IPS DF 6.9 (cell line): ENCODE data around the gene C4B.
"Not testable (repeated sequence)": the region's sequence is repeated elsewhere in the genome, so short reads cannot be mapped to it uniquely, and the experiment has no call there.

ENCODE experiments used
- DNase-seq: peaks from one replicate; pipeline ENCODE4 v3.0.0-alpha.2; 2013; ENCODE audit warnings: low read depth, low spot score
- H3K27ac ChIP-seq: one replicate; pipeline ENCODE4 v1.5.1; 2013; ENCODE audit warnings: low read length, control low read depth
- H3K27me3 ChIP-seq: 2 replicates; pipeline ENCODE4 v1.6.1; 2013; ENCODE audit warnings: mild to moderate bottlenecking, low read length; ENCODE audit not compliant: control insufficient read depth, insufficient read depth
- H3K36me3 ChIP-seq: 2 replicates; pipeline ENCODE4 v1.6.1; 2013; ENCODE audit warnings: low read length; ENCODE audit not compliant: control insufficient read depth, insufficient read depth
- H3K4me1 ChIP-seq: 2 replicates; pipeline ENCODE4 v1.6.1; 2013; ENCODE audit warnings: low read length; ENCODE audit not compliant: control insufficient read depth, insufficient read depth
- H3K4me3 ChIP-seq: 2 replicates; pipeline ENCODE4 v1.5.1; 2013; ENCODE audit warnings: mild to moderate bottlenecking, low read length
- H3K9me3 ChIP-seq: 2 replicates; pipeline ENCODE4 v1.6.1; 2013; ENCODE audit warnings: low read length, inconsistent platforms; ENCODE audit not compliant: control insufficient read depth, insufficient read depth
- WGBS: extraction: QIAGEN DNeasy Blood & Tissue Kit; methylation state at CpG from one replicate; pipeline ENCODE4 v1.1.7; 2013; ENCODE audit warnings: mixed read lengths, missing lambda C conversion rate; ENCODE audit not compliant: insufficient read length, insufficient coverage; 5-methylcytosine and 5-hydroxymethylcytosine counted together

The C4B gene

DNA sequence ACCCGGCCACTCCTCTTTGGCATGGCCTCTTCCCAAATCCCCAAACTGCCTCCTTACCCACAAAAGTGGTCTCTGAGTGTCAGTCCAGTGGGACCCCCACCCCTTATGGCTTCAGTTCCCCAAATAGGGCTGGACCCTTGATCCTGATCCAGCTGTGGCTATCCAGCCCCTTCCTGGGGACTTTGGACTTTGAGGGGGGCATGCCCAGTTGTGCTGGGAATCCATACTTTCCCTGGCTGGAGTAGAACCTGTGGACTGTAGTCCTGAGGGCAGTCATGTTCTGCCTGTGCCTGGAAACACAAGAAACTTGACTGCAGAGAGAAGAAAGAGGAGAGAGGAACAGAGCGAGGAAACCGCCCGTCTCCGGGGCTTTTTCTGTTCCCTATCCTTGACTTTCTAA lies 22.5 kb downstream of the C4B start:
- no CpG with 5 or more reads among the region's 5 CpGs for WGBS
- not testable (repeated sequence) for H3K9me3 ChIP-seq, H3K36me3 ChIP-seq, H3K27me3 ChIP-seq, H3K4me3 ChIP-seq, H3K27ac ChIP-seq, DNase-seq, H3K4me1 ChIP-seq

DNA sequence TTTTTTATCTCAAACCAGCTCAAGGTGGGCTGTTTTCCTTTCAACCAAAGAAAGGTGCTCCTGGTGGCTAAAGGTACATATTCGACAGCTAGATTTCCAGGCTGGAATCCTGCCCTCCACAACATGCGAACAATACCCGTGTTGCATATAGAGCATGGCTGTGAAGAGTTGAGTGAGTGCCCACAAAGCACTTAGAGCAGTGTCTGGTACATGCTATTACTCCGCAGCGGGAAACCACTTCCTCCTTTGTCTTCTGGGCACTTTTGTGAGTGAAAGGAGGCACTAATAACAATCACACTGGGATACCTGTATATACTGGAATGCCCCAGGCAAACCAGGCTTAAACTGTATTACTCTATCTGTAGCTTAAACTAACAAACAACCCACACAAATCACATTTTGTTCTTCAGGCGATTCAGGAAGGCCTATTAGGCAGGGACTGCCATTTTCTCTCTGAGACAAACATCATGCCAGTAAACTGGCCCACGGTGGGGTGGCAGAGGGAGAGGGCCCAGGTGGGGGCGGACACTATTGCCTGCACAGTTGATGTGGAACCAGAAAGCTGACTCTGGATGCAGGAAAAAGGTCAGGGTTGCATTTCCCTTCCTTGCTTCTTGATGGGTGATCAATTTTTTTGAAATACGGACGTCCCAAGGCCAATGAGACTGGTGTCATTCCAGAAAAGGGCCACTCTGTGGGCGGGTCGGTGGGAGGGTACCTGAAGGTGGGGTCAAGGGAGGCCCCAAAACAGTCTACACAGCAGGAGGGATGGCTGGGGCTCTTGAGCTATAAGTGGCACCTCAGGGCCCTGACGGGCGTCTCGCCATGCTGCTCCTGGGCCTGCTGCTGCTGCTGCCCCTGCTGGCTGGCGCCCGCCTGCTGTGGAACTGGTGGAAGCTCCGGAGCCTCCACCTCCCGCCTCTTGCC lies 23.3 kb downstream of the C4B start, which contains the start of gene CYP21A2:
CYP21A2 (plus strand) TSS at position 818 of the 927 bp plus-strand sequence; CDS start at position 826, 8 bp downstream.
- H3K9me3 ChIP-seq, H3K4me1 ChIP-seq, H3K27me3 ChIP-seq, DNase-seq, H3K4me3 ChIP-seq, H3K36me3 ChIP-seq, H3K27ac ChIP-seq: not testable (repeated sequence)
- WGBS = no CpG with 5 or more reads among the region's 19 CpGs

DNA sequence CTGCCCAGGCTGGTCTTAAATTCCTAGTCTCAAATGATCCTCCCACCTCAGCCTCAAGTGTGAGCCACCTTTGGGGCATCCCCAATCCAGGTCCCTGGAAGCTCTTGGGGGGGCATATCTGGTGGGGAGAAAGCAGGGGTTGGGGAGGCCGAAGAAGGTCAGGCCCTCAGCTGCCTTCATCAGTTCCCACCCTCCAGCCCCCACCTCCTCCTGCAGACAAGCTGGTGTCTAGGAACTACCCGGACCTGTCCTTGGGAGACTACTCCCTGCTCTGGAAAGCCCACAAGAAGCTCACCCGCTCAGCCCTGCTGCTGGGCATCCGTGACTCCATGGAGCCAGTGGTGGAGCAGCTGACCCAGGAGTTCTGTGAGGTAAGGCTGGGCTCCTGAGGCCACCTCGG lies 24.3 kb downstream of the C4B start:
- not testable (repeated sequence) for H3K4me3 ChIP-seq, H3K4me1 ChIP-seq, H3K9me3 ChIP-seq, DNase-seq, H3K36me3 ChIP-seq, H3K27me3 ChIP-seq, H3K27ac ChIP-seq
- no CpG with 5 or more reads among the region's 5 CpGs for WGBS

DNA sequence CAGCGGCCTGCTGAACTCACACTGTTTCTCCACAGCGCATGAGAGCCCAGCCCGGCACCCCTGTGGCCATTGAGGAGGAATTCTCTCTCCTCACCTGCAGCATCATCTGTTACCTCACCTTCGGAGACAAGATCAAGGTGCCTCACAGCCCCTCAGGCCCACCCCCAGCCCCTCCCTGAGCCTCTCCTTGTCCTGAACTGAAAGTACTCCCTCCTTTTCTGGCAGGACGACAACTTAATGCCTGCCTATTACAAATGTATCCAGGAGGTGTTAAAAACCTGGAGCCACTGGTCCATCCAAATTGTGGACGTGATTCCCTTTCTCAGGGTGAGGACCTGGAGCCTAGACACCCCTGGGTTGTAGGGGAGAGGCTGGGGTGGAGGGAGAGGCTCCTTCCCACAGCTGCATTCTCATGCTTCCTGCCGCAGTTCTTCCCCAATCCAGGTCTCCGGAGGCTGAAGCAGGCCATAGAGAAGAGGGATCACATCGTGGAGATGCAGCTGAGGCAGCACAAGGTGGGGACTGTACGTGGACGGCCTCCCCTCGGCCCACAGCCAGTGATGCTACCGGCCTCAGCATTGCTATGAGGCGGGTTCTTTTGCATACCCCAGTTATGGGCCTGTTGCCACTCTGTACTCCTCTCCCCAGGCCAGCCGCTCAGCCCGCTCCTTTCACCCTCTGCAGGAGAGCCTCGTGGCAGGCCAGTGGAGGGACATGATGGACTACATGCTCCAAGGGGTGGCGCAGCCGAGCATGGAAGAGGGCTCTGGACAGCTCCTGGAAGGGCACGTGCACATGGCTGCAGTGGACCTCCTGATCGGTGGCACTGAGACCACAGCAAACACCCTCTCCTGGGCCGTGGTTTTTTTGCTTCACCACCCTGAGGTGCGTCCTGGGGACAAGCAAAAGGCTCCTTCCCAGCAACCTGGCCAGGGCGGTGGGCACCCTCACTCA lies 25.0 kb downstream of the C4B start:
- H3K27ac ChIP-seq, H3K36me3 ChIP-seq, H3K9me3 ChIP-seq, H3K27me3 ChIP-seq, H3K4me1 ChIP-seq, DNase-seq, H3K4me3 ChIP-seq: not testable (repeated sequence)
- WGBS = no CpG with 5 or more reads among the region's 24 CpGs

DNA sequence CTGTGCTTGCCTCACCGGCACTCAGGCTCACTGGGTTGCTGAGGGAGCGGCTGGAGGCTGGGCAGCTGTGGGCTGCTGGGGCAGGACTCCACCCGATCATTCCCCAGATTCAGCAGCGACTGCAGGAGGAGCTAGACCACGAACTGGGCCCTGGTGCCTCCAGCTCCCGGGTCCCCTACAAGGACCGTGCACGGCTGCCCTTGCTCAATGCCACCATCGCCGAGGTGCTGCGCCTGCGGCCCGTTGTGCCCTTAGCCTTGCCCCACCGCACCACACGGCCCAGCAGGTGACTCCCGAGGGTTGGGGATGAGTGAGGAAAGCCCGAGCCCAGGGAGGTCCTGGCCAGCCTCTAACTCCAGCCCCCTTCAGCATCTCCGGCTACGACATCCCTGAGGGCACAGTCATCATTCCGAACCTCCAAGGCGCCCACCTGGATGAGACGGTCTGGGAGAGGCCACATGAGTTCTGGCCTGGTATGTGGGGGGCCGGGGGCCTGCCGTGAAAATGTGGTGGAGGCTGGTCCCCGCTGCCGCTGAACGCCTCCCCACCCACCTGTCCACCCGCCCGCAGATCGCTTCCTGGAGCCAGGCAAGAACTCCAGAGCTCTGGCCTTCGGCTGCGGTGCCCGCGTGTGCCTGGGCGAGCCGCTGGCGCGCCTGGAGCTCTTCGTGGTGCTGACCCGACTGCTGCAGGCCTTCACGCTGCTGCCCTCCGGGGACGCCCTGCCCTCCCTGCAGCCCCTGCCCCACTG lies 25.9 kb downstream of the C4B start:
- DNase-seq, H3K36me3 ChIP-seq, H3K27me3 ChIP-seq, H3K9me3 ChIP-seq, H3K4me1 ChIP-seq, H3K4me3 ChIP-seq, H3K27ac ChIP-seq: not testable (repeated sequence)
- WGBS = no CpG with 5 or more reads among the region's 43 CpGs

DNA sequence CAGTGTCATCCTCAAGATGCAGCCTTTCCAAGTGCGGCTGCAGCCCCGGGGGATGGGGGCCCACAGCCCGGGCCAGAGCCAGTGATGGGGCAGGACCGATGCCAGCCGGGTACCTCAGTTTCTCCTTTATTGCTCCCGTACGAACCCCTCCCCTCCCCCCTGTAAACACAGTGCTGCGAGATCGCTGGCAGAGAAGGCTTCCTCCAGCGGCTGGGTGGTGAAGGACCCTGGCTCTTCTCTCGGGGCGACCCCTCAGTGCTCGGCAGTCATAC lies 26.4 kb downstream of the C4B start:
- H3K36me3 ChIP-seq, H3K27me3 ChIP-seq, H3K27ac ChIP-seq, H3K9me3 ChIP-seq, H3K4me1 ChIP-seq, H3K4me3 ChIP-seq, DNase-seq: not testable (repeated sequence)
- WGBS = no CpG with 5 or more reads among the region's 13 CpGs

DNA sequence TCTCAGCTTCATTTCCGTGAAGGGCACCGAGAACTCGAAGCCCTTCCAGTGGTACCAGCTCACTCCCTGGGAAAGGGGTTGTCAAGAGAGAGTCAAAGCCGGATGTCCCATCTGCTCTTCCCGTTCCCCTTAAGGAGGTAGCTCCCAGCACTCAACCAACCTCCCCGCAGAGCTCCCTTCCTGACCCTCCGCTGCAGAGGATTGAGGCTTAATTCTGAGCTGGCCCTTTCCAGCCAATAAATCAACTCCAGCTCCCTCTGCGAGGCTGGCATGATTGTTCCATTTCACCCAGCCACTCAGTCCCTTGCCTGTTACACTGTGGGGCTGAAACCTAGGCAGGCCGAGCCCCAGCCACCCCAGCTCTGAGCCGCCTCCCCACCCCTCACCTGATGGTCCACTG lies 26.8 kb downstream of the C4B start:
- H3K4me1 ChIP-seq, H3K9me3 ChIP-seq, H3K36me3 ChIP-seq, H3K27ac ChIP-seq, H3K4me3 ChIP-seq, H3K27me3 ChIP-seq, DNase-seq: not testable (repeated sequence)
- no CpG with 5 or more reads among the region's 10 CpGs for WGBS

DNA sequence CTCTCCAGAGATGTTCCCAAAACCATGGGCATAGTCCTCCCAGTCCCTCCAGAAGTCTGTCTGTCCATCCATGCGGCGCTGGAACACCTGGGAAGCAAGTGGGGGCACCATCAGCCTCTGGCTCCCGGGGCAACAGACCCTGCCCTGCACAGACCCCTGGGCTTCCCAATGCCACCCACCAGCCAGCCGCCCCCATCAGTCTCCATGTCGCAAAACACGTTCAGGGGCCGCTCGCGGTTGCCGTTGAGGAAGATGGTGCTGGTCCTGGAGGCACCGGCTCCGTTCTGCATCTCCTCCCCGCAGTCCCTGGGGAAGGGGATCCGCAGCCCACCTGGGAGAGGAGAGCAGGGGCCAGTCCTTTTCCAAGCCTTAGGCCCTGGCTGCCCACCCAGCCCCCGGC lies 27.7 kb downstream of the C4B start:
- H3K27ac ChIP-seq, DNase-seq, H3K4me3 ChIP-seq, H3K27me3 ChIP-seq, H3K9me3 ChIP-seq, H3K4me1 ChIP-seq, H3K36me3 ChIP-seq: not testable (repeated sequence)
- no CpG with 5 or more reads among the region's 15 CpGs for WGBS

DNA sequence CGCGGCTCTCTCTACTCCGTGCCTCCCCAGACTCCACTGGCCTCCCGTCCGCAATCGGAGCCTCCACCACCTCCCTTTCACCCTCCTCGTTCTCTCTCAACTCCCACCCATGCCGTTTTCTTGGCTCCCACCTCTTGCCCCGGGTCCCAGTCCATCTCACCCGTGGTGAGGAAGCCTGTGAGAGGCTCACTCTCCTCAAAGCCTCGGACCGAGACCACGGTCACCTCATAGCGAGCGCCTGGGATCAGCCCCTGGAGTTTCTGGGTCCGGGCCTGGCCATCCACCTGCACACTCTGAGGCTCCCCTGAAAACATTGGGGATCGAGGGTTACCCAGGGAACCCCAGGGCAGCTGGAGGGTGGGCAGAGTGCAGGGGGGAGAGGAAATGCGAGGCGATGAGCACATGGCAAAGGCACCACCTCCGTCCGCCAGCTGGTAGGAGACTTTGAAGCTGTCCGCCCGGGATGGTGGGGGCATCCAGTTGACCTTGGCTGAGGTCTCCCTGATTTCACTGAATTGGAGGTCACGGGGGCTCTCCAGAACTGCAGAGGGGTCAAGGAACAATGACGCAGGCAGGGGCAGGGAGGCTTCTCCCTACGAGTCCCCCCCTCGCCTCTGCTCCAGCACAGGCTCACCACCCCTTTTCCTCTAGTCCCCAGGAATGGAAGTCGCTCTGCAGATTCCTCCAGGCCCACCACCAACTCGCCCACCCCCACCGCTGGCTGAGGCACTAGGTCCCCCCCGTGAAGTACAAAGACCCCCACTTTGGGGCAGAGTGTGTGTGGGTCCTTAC lies 29.2 kb downstream of the C4B start:
- not testable (repeated sequence) for DNase-seq
- no CpG with 5 or more reads among the region's 31 CpGs for WGBS

DNA sequence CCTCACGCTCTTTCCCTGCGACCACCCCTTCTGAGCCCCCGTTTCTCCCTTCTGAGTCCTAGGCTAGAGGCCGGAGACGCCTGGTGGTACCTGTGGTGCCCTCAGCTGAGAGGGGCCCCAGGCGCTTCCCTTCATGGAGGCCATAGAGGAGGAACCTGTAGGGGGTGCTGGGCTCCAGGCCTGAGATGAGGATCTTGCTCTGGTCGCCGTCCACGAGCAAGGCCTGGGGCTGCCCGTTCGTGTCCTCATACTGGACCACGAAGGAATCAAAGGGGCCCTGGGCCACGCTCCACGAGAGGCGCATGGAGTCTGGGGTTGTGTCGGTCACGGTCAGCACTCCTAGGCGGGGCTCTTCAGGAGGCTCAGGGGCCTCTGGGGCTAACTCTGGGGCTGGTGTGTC lies 30.3 kb downstream of the C4B start:
- WGBS = no CpG with 5 or more reads among the region's 18 CpGs

More for the DNA sequence above, 29.2 kb downstream of the C4B start:
- H3K4me1 ChIP-seq, H3K36me3 ChIP-seq, H3K27me3 ChIP-seq, H3K27ac ChIP-seq, H3K4me3 ChIP-seq, H3K9me3 ChIP-seq: not testable (repeated sequence)

More for the DNA sequence above, 30.3 kb downstream of the C4B start:
- not testable (repeated sequence) for H3K36me3 ChIP-seq, H3K4me1 ChIP-seq, H3K9me3 ChIP-seq, H3K27ac ChIP-seq, H3K27me3 ChIP-seq, DNase-seq, H3K4me3 ChIP-seq
